ENCODE measurements around the gene CDNF.
"Not testable (repeated sequence)": the region's sequence is repeated elsewhere in the genome, so short reads cannot be mapped to it uniquely, and the experiment has no call there.

Gene CDNF

GRCh38 chr10:14838582-14839304, 906 bp upstream of the CDNF start:
- DNase-seq, result peak; percentile 16

- no peak for DNase-seq
Observed at GRCh38 chr10:14837003-14837756, 657 bp downstream of the CDNF start.

GRCh38 chr10:14836208-14836607, 1.6 kb downstream of the CDNF start:
- DNase-seq, result no peak

- DNase-seq, result no peak
Observed at GRCh38 chr10:14833106-14833505, 4.7 kb downstream of the CDNF start.

DNA sequence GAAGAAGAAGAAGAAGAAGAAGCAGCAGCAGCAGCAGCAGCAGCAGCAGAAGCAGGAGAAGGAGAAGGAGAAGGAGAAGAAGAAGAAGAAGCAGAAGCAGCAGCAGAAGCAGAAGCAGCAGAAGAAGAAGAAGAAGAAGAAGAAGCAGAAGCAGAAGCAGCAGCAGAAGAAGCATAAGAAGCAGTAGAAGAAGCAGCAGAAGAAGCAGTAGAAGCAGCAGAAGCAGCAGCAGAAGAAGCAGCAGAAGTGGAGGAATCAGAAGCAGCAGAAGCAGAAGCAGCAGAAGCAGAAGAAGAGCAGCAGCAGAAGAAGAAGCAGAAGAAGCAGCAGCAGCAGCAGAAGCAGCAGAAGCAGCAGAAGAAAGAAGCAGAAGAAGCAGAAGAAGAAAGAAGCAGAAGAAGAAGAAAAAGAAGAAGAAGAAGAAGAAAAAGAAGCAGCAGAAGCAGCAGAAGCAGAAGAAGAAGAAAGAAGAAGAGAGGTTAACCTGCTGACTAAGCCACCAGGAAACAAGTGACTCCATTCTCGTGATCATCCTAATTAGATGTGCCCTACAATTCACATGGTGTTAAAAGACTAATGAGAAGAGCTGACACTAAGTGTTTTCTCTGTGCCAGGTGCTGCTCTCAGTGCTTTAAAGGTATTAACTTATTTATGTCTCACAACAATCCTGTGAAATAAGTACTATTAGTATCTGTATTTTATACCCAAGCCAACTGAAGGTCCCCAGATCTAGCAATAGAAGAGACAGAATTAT, 11.6 kb downstream of the CDNF start:
- DNase-seq, result no peak

DNA sequence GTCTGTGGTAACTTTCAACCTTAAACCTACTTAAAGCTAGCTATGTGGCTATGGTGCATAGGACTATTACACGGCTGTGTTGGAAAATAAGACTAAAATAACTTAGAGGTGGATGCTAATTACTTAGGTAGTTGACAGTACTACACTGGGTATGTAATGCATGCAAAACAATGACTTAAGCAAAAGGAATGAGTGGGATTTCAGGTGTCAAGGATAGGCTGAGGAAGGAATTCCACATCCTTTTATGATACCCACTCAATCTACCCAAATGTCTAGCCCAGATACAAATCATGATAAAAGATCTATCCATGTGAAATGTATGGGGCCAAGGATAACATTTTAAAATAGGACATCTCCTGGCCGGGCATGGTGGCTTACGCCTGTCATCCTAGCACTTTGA, 13.9 kb downstream of the CDNF start:
- no peak for DNase-seq

- peak; percentile 2 for DNase-seq
Observed at GRCh38 chr10:14822879-14823755, 14.7 kb downstream of the CDNF start.

GRCh38 chr10:14821635-14822375, 16.0 kb downstream of the CDNF start:
- no peak for DNase-seq

DNA sequence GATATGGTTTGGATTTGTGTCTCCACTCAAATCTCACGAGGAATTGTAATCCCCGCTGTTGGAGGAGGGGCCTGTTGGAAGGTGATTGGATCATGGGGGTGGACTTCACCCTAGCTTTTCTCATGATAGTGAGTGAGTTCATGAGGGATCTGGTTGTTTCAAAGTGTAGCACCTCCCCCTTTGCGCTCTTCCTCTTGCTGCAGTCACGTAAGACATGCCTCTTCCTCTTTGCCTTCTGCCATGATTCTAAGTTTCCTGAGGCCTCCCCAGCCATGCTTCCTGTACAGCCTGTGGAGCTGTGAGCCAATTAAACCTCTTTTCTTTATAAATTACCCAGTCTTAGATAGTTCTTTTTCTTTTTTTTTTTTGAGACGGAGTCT, 17.1 kb downstream of the CDNF start:
- DNase-seq, result no peak

GRCh38 chr10:14820010-14820774, 17.6 kb downstream of the CDNF start:
- no peak for DNase-seq

GRCh38 chr10:14816717-14817116, 21.1 kb downstream of the CDNF start:
- not testable (repeated sequence) for DNase-seq

DNA sequence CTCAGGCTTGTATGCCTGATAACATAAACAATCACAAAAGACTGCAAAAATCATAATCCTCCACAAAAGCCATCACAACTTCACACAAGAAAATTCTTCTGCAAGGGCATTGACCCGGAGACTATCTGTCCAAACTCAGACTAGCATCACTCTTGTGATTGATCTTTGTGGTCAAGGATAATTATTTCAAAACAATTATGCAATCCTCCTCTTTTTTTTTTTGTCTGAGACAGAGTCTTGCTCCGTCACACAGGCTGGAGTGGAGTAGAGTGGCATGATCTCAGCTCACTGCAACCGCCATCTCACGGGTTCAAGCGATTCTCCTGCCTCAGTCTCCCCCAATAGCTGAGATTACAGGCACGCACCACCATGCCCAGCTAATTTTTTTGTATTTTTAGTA, 22.2 kb downstream of the CDNF start:
- no peak for DNase-seq

- DNase-seq, result no peak
Observed at GRCh38 chr10:14812271-14812670, 25.6 kb downstream of the CDNF start.

DNA sequence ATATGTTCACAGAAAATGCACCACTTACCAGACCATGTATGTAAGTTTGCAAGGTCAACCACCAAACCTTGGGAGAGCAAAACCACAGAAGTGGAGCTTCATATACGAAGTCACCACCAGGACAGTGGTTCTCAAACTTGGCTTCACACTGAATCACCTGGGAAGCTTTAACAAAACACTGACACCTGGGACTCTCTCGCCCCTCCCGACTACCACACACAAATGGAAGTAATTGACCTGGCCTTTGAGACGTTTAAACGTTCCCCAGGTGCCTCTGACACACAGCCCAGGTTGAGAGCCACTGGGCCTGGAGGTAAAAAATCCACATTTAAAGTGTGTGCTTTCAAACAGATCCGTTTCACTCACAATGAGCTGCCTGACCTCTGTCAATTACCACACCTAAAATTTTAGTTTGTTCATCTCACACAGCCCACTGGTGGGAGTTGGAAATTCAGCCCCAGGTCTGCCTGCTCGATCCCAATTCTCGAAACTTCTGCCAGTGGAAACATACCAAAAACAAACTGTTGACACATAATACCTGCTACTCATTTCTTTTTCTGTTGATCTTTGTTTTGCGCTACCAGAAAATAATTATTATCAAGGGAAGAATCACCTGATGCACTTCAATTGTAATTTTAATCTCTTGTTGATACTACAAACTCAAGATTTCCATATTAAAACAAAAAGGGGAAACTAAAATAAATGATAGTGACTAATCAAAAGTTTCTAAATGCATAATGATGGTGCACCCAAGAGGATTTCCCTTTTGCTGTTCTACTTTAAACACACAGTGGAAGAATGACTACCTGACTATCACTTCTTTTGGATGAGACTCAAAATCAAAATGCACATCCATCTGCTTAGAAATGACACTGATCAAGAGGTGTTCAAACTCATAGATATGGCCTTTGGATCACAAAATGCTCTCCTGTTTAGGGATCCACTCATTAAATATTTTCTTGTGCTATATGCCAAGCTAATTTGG, 26.6 kb downstream of the CDNF start:
- no peak for DNase-seq

- DNase-seq, result no peak
Observed at GRCh38 chr10:14806318-14806717, 31.5 kb downstream of the CDNF start.

- no peak for DNase-seq
Observed at GRCh38 chr10:14803827-14804226, 34.0 kb downstream of the CDNF start.

- no peak for DNase-seq
Observed at GRCh38 chr10:14801723-14802122, 36.1 kb downstream of the CDNF start.

DNA sequence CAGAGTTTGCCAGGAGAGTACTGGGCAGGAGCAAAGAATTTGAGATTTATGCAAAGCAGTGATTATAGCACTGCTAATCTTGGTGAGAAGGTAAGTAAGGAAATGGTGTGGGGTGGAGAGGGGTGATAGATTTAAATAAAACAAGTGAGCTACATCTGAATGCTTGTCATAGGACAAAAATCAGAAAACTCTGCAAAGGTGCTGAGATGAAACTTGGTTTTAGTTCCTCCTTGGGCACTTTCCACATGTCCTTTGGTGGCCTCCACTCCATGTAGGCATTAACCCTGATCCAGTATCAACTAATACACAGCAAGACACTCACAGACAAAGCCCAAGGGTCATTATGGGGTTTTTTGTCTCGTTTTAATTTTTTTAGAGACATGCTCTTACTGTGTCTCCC, 37.4 kb downstream of the CDNF start:
- no peak for DNase-seq

- DNase-seq, result no peak
Observed at GRCh38 chr10:14798636-14799035, 39.2 kb downstream of the CDNF start.

DNA sequence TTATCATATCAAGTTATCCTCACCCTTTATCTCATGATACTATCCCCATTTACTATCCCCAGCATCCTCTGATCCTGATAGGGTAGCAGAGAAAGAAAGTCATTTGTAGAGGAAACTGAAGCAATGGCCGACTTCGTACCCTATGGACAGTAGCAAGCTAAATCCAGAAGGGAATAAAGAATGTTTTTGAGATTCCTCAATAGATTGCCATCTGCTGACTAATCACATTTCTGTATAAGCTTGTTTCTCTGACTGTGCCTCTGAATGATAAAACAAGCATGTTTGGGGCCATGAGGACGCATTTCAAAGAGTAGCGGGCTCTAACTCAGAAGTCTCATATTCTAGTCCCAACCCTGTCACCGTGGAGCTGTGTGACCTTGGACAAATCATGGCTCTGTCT, 49.9 kb downstream of the CDNF start:
- DNase-seq, result no peak

Data from effector CD8-positive, alpha-beta T cell (primary cell).